Body of pancreas (tissue), 4 donors: ENCODE measurements around the gene NGFR. TPM values are rescaled to one million over a fixed set of nuclear protein-coding genes. Genes with fewer than 3 reads are reported as not detected.

ENCODE experiments used
- ATAC-seq: fragments of 150-250 bp; one replicate; pipeline ENCODE4 v1.9.1; 2016
- DNase-seq, 4 donors: peaks; one replicate each; pipeline ENCODE4 v3.0.0-alpha.2; 2019
- H3K27ac ChIP-seq, 4 donors: fragments of 200-600 bp; sonication (generic); 1 replicate in 3 of 4; 2 replicates in 1 of 4; pipeline versions ENCODE4 v1.5.1 to v1.6.1; 2016 to 2019; ENCODE audit warnings: mild to moderate bottlenecking in 1 of 4, mixed read lengths in 1 of 4, moderate library complexity in 1 of 4
- H3K27me3 ChIP-seq, 2 donors: fragments of 200-600 bp; sonication (generic); one replicate each; pipeline ENCODE4 v1.6.0; 2016; ENCODE audit warnings: mild to moderate bottlenecking in 1 of 2
- H3K36me3 ChIP-seq, 2 donors: fragments of 200-600 bp; sonication (generic); replicated peaks in 1 of 2; 2 replicates each; pipeline ENCODE4 v1.5.1; 2016; ENCODE audit warnings: low read depth in 2 of 2; ENCODE audit not compliant: insufficient read depth in 1 of 2
- H3K4me1 ChIP-seq: fragments of 200-600 bp; sonication (generic); one replicate; pipeline ENCODE4 v1.6.0; 2016
- H3K4me3 ChIP-seq, 2 donors: fragments of 200-600 bp; sonication (generic); 1 replicate in 1 of 2; 2 replicates in 1 of 2; pipeline ENCODE4 v1.5.1; 2016 to 2019
- H3K9me3 ChIP-seq, 3 donors: fragments of 200-600 bp; sonication (generic); 1 replicate in 2 of 3; 2 replicates in 1 of 3; pipeline ENCODE4 v1.5.1; 2016
- CTCF ChIP-seq, 7 experiments: fragments of 450-650 bp in 4 of 7; fragments of 200-600 bp in 3 of 7; sonication (generic) in 3 of 7; IDR thresholded peaks; one replicate each; pipeline ENCODE4 v1.5.1; 2016 to 2019; ENCODE audit warnings: antibody characterized with exemption in 7 of 7
- POLR2A ChIP-seq, 3 donors: fragments of 450-650 bp; IDR thresholded peaks; one replicate each; pipeline ENCODE4 v1.6.1; 2016; ENCODE audit warnings: antibody characterized with exemption in 3 of 3, mild to moderate bottlenecking in 2 of 3
- WGBS, 2 donors: methylation state at CpG; one replicate each; pipeline ENCODE4 v1.1.5; 2017; 5-methylcytosine and 5-hydroxymethylcytosine counted together
- intact Hi-C: fragments of 100-400 bp; cut with DNase I; formaldehyde crosslinking; loops from one replicate; pipeline ENCODE4 v1.15.1; 2023
- total RNA-seq, 2 donors: library from RNA; depleted of rRNA; stranded (reverse); fragments of >200 nt; gene quantifications; one replicate each; pipeline ENCODE4 v1.1.0, GENCODE V29; 2016

The NGFR gene
- total RNA-seq, 2 donors from 2014 or later = 10.1 to 27.7 TPM

DNA sequence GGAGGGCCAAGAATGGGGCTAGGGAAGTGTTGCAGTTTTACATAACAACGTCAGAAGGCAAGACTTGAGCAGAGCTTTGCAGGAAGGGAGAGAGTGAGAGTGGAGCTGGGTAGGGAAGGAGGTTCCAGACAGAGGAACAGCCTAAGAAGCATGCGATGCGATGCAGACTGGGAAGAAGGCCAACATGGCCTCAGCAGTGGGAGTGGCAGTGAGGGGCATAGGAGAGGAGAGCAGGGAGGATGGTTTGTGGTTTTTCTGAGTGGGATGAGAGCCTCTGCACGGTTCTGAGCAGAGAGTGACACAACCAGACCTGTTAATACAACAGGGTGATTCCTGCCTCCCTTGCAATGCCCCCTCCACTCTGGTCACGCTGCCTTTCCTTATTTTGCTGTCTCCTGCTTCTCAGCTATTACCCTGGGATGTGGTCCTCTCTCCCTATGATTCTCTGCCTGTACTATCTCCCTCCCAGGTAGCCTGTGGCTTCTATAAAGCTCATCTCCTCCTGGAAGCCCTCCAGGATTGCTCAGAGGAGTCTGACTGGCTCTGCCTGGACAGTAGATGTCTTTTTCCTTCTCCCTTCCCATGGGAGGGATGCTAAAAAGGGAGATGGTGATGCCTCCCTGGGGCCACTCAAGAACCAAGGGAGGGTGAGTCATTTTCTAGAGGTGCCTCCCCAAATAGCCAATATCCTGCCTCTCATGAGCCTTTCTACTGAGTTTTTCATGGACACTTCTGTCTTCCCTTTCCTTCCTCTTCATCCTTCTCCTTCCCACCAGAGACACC, 38.7 kb upstream of the NGFR start:
- DNase-seq = no peak
- Histone ChIP-seq H3K9me3 (no peaks in the 10 kb centered on the region), H3K4me1 (peaks cover 6% of the 10 kb centered on the region), H3K36me3 (no peaks in the 10 kb centered on the region), H3K27me3 (no peaks in the 10 kb centered on the region), H3K4me3 (no peak overlapping the region), H3K27ac (no peak overlapping the region)
- WGBS, 2 donors = 41 to 42% methylated on average over 5 of the region's 5 CpGs
- no peak for TF ChIP-seq CTCF (IDR thresholded peaks at IDR 0.05)
- TF ChIP-seq POLR2A (IDR thresholded peaks at IDR 0.05) = no peak
- no peak for ATAC-seq
- intact Hi-C loops = no loop called here

- no peak overlapping the region for H3K27ac ChIP-seq
- intact Hi-C loops = no loop called here
- WGBS, 2 donors = 35 to 37% methylated on average over 15 of the region's 15 CpGs
- peaks cover 6% of the 10 kb centered on the region for H3K4me1 ChIP-seq
- ATAC-seq (no peak), DNase-seq (no peak)
- no peaks in the 10 kb centered on the region for H3K9me3 ChIP-seq
- H3K4me3 ChIP-seq = no peak overlapping the region
- H3K36me3 ChIP-seq = no peaks in the 10 kb centered on the region
- TF ChIP-seq CTCF (IDR thresholded peaks at IDR 0.05) (no peak), POLR2A (IDR thresholded peaks at IDR 0.05) (no peak)
- H3K27me3 ChIP-seq = no peaks in the 10 kb centered on the region
Measured at GRCh38 chr17:49457564-49458535, 37.2 kb upstream of the NGFR start.

DNA sequence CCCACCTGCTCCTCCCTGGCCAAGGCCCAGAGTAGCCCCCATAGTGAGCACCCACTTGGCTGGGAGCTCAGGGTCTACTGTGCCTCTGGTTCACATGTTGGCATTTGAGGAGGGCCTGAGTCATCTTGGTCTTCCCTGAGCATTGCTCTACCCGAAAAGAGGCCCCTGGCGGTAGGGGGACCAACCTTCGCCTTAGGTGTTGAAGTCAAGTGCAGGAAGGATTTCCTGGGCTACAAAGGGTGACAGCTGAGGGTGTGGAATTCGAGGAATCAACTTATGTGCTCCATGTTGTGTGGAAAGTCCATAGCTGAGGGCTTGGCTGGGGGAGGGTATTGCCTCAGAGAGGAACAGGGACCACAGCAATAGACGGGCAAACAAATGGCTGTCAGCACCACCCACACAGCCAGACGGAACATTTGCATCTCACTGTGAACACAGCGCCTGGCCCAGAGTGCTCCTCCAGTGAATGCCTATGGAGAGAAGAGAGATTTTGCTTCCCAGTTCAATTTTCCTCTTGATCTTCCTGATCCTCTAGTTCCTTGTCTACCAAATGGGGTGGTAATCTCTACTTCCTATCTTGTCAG, 35.6 kb upstream of the NGFR start:
- DNase-seq (no peak), ATAC-seq (no peak)
- no peak for TF ChIP-seq POLR2A (IDR thresholded peaks at IDR 0.05)
- no peak for TF ChIP-seq CTCF (IDR thresholded peaks at IDR 0.05)
- WGBS, 2 donors = 42 to 44% methylated on average over 6 to 7 of the region's 7 CpGs
- H3K27me3 ChIP-seq = no peaks in the 10 kb centered on the region
- H3K9me3 ChIP-seq = no peaks in the 10 kb centered on the region
- no peaks in the 10 kb centered on the region for H3K36me3 ChIP-seq
- H3K27ac ChIP-seq = no peak overlapping the region
- H3K4me1 ChIP-seq = no peaks in the 10 kb centered on the region
- intact Hi-C loops = no loop called here
- H3K4me3 ChIP-seq = no peak overlapping the region

- Histone ChIP-seq H3K27ac (no peak overlapping the region), H3K36me3 (no peaks in the 10 kb centered on the region), H3K27me3 (no peaks in the 10 kb centered on the region), H3K4me1 (no peaks in the 10 kb centered on the region), H3K9me3 (no peaks in the 10 kb centered on the region), H3K4me3 (no peak overlapping the region)
- WGBS, 2 donors = 20 to 70% methylated on average over 1 to 7 of the region's 7 CpGs
- DNase-seq (no peak), ATAC-seq (no peak)
- no peak for TF ChIP-seq POLR2A (IDR thresholded peaks at IDR 0.05)
- TF ChIP-seq CTCF (IDR thresholded peaks at IDR 0.05) = no peak
- intact Hi-C loops = no loop called here
Measured at GRCh38 chr17:49460401-49460800, 34.7 kb upstream of the NGFR start.
